B cell (primary cell): ENCODE measurements around the gene LAMTOR2. TPM values are rescaled to one million over a fixed set of nuclear protein-coding genes. Genes with fewer than 3 reads are reported as not detected.

Experiments
- ATAC-seq: fragments of 200-7000 bp; cut with Tn5 transposase; one replicate; pipeline ENCODE4 v1.10.0; 2021; ENCODE audit warnings: low read depth, mild to moderate bottlenecking, moderate number of reproducible peaks, moderate library complexity
- CTCF ChIA-PET: fragments of 350-600 bp; sonication (Branson Sonifier 250); formaldehyde crosslinking; loops from one replicate; lab custom pipeline; 2021; ENCODE audit warnings: antibody characterized with exemption, inconsistent platforms; lab: Charles Lee
- POLR2A ChIA-PET: fragments of 350-600 bp; sonication (Branson Sonifier 250); formaldehyde crosslinking; loops from one replicate; lab custom pipeline; 2021; ENCODE audit warnings: antibody characterized with exemption; lab: Charles Lee
- DNase-seq: peaks from one replicate; pipeline ENCODE4 v3.0.0; 2013
- H2AFZ ChIP-seq: 2 replicates; pipeline ENCODE4 v1.6.1; 2012; ENCODE audit warnings: mild to moderate bottlenecking, low read depth, low read length; ENCODE audit not compliant: insufficient read depth, poor library complexity, severe bottlenecking
- H3K27ac ChIP-seq, 2 donors: 1 replicate in 1 of 2; 2 replicates in 1 of 2; pipeline ENCODE4 v1.5.1; 2012 to 2013; ENCODE audit warnings: low read length in 2 of 2, mild to moderate bottlenecking in 2 of 2, moderate library complexity in 1 of 2
- H3K27me3 ChIP-seq, 4 experiments: fragments of 200-600 bp in 1 of 4; sonication (generic) in 1 of 4; replicated peaks in 1 of 4; 1 replicate in 2 of 4; 2 replicates in 2 of 4; pipeline versions ENCODE4 v1.6.1 to v1.7.0; 2013 to 2016; ENCODE audit warnings: low read length in 3 of 4, mild to moderate bottlenecking in 2 of 4, mixed read lengths in 1 of 4, moderate library complexity in 1 of 4; ENCODE audit not compliant: insufficient read depth in 4 of 4, control insufficient read depth in 3 of 4; ENCODE audit errors: control extremely low read depth in 1 of 4
- H3K36me3 ChIP-seq, 2 experiments: replicated peaks in 1 of 2; 1 replicate in 1 of 2; 2 replicates in 1 of 2; pipeline versions ENCODE4 v1.6.1 to v1.7.1; 2013; ENCODE audit warnings: low read length in 1 of 2; ENCODE audit not compliant: insufficient read depth in 2 of 2, control insufficient read depth in 1 of 2; ENCODE audit errors: control extremely low read depth in 1 of 2, extremely low read depth in 1 of 2
- H3K4me1 ChIP-seq, 2 donors: fragments of 200-600 bp in 1 of 2; sonication (generic) in 1 of 2; 1 replicate in 1 of 2; 2 replicates in 1 of 2; pipeline versions ENCODE4 v1.5.1 to v1.6.1; 2013 to 2017; ENCODE audit warnings: low read length in 2 of 2; ENCODE audit not compliant: control insufficient read depth in 2 of 2, insufficient read depth in 2 of 2
- H3K4me2 ChIP-seq: replicated peaks from 2 replicates; pipeline ENCODE3; 2012; ENCODE audit warnings: mild to moderate bottlenecking, low read depth, low read length; ENCODE audit not compliant: poor library complexity, severe bottlenecking
- H3K4me3 ChIP-seq, 5 experiments: fragments of 200-600 bp in 1 of 5; sonication (generic) in 1 of 5; 1 replicate in 3 of 5; 2 replicates in 2 of 5; pipeline versions ENCODE4 v1.5.1 to v1.7.0; 2011 to 2016; ENCODE audit warnings: low read length in 4 of 5, mild to moderate bottlenecking in 4 of 5, low read depth in 2 of 5, control low read depth in 1 of 5, moderate library complexity in 1 of 5; ENCODE audit not compliant: insufficient read depth in 1 of 5; ENCODE audit errors: control extremely low read depth in 1 of 5, extremely low read depth in 1 of 5
- H3K79me2 ChIP-seq: fragments of 200-600 bp; sonication (generic); one replicate; pipeline ENCODE4 v1.6.0; 2016; ENCODE audit warnings: low read length; ENCODE audit not compliant: control insufficient read depth, insufficient read depth
- H3K9ac ChIP-seq: fragments of 200-600 bp; sonication (generic); 2 replicates; pipeline ENCODE4 v1.6.1; 2017; ENCODE audit warnings: mild to moderate bottlenecking, low read length, moderate library complexity
- H3K9me3 ChIP-seq, 3 donors: one replicate each; pipeline versions ENCODE4 v1.6.1 to v1.7.1; 2013; ENCODE audit warnings: low read length in 2 of 3; ENCODE audit not compliant: control insufficient read depth in 2 of 3, insufficient read depth in 1 of 3; ENCODE audit errors: control extremely low read depth in 1 of 3
- H4K20me1 ChIP-seq: 2 replicates; pipeline ENCODE4 v1.6.0; 2012; ENCODE audit warnings: mild to moderate bottlenecking, low read length; ENCODE audit not compliant: insufficient read depth, control insufficient read depth, poor library complexity, severe bottlenecking
- H3K27ac Mint-ChIP-seq: one replicate; pipeline ENCODE4 v1.8.0; 2021; ENCODE audit warnings: mixed read lengths
- H3K27me3 Mint-ChIP-seq: one replicate; pipeline ENCODE4 v1.8.0; 2021; ENCODE audit warnings: mixed read lengths
- H3K4me1 Mint-ChIP-seq: one replicate; pipeline ENCODE4 v1.8.0; 2021; ENCODE audit warnings: mixed read lengths
- H3K4me3 Mint-ChIP-seq: one replicate; pipeline ENCODE4 v1.8.0; 2021; ENCODE audit warnings: mixed read lengths
- H3K9me3 Mint-ChIP-seq: one replicate; pipeline ENCODE4 v1.8.0; 2022; ENCODE audit warnings: mixed read lengths; ENCODE audit not compliant: insufficient read depth
- CTCF ChIP-seq: fragments of 200-600 bp; IDR thresholded peaks from one replicate; pipeline ENCODE4 v1.8.0; 2022; ENCODE audit warnings: antibody characterized with exemption, mild to moderate bottlenecking
- EZH2 ChIP-seq: IDR thresholded peaks from 2 replicates; pipeline ENCODE4 v1.6.1; 2012; ENCODE audit warnings: borderline replicate concordance, low read depth, mild to moderate bottlenecking, moderate library complexity, low read length; ENCODE audit not compliant: insufficient read depth, poor library complexity, severe bottlenecking
- WGBS: methylation state at CpG from one replicate; pipeline ENCODE4 v1.1.5; 2013; ENCODE audit warnings: missing lambda C conversion rate; ENCODE audit not compliant: insufficient coverage; 5-methylcytosine and 5-hydroxymethylcytosine counted together
- intact Hi-C: fragments of 100-400 bp; cut with micrococcal nuclease; formaldehyde crosslinking; loops from one replicate; pipeline ENCODE4 v1.10.0; 2022
- polyA plus RNA-seq: library from polyadenylated mRNA; depleted of rRNA; stranded (reverse); fragments of >200 nt; gene quantifications from 2 replicates; pipeline ENCODE4 v1.2.3, GENCODE V29; 2012
- total RNA-seq, 2 donors: library from RNA; stranded (reverse); fragments of 120-200 nt in 1 of 2; gene quantifications; 1 replicate in 1 of 2; 2 replicates in 1 of 2; pipeline versions ENCODE4 v1.2.3 to v1.2.4, GENCODE V29; 2013 to 2022

The LAMTOR2 gene
- total and polyA plus RNA-seq, 2 donors (not counting 1 experiment from before 2014, with no cell fraction given) = 31.5 to 55.9 TPM

GRCh38 chr1:156089704-156090103 is 35.1 kb downstream of the LAMTOR2 start:
- peaks cover 3% of the 10 kb centered on the region for H3K4me1 Mint-ChIP-seq
- TF ChIP-seq EZH2 = no peak
- no peak for TF ChIP-seq CTCF
- H3K27me3 ChIP-seq = peaks cover 0 to 30% (median 12%) of the 10 kb centered on the region in 4 experiments
- H3K4me2 ChIP-seq = no peak overlapping the region
- no peak for DNase-seq
- no peak overlapping the region for H3K9ac ChIP-seq
- no peak overlapping the region for H3K4me3 ChIP-seq
- ChIA-PET POLR2A (no interaction called here), CTCF (interaction anchor here (0.6 to 23.7 kb wide), 9 partner anchors 9 to 809 kb away, joined by 3 to 970 read pairs (median 4); partner anchors contain the start of gene LMNA)
- peaks cover 6 to 7% of the 10 kb centered on the region in 2 donors for H3K4me1 ChIP-seq
- H3K9me3 Mint-ChIP-seq = no peaks in the 10 kb centered on the region
- H3K27ac Mint-ChIP-seq = no peak overlapping the region
- no peak overlapping the region for H2AFZ ChIP-seq
- 39% methylated on average over 6 of the region's 6 CpGs for WGBS
- H3K4me3 Mint-ChIP-seq = no peak overlapping the region
- H3K36me3 ChIP-seq = no peaks in the 10 kb centered on the region
- H4K20me1 ChIP-seq = no peaks in the 10 kb centered on the region
- intact Hi-C loops = loop anchor here (1.0 kb wide), 2 partner anchors 41 to 136 kb away; no protein-coding TSS in a partner anchor
- H3K9me3 ChIP-seq = no peaks in the 10 kb centered on the region
- no peak overlapping the region for H3K27ac ChIP-seq
- no peaks in the 10 kb centered on the region for H3K79me2 ChIP-seq
- peaks cover 10% of the 10 kb centered on the region for H3K27me3 Mint-ChIP-seq
- ATAC-seq = no peak

- 10% methylated on average over 4 of the region's 5 CpGs for WGBS
- ChIA-PET POLR2A (no interaction called here), CTCF (interaction anchor here (0.6 to 23.7 kb wide), 12 partner anchors 9 to 810 kb away, joined by 3 to 970 read pairs (median 4); partner anchors contain the start of gene LMNA)
- Histone ChIP-seq H3K4me3 (no peak overlapping the region), H3K27me3 (peaks cover 0 to 24% (median 9%) of the 10 kb centered on the region in 4 experiments), H3K27ac (no peak overlapping the region), H4K20me1 (no peaks in the 10 kb centered on the region), H3K79me2 (no peaks in the 10 kb centered on the region), H3K4me1 (peaks cover 6 to 7% of the 10 kb centered on the region in 2 donors), H3K9me3 (no peaks in the 10 kb centered on the region), H3K9ac (no peak overlapping the region), H3K4me2 (no peak overlapping the region), H2AFZ (no peak overlapping the region), H3K36me3 (no peaks in the 10 kb centered on the region)
- H3K9me3 Mint-ChIP-seq = no peaks in the 10 kb centered on the region
- intact Hi-C loops = loop anchor here (1.0 kb wide), 2 partner anchors 40 to 135 kb away; no protein-coding TSS in a partner anchor
- peak overlapping the region; percentile 74 for H3K27ac Mint-ChIP-seq
- no peak for TF ChIP-seq CTCF
- TF ChIP-seq EZH2 = no peak
- no peak overlapping the region for H3K4me3 Mint-ChIP-seq
- ATAC-seq (no peak), DNase-seq (no peak)
- peaks cover 3% of the 10 kb centered on the region for H3K4me1 Mint-ChIP-seq
- H3K27me3 Mint-ChIP-seq = peaks cover 10% of the 10 kb centered on the region
Measured at GRCh38 chr1:156090138-156090839, 35.7 kb downstream of the LAMTOR2 start.
